Embryonic facial prominence (tissue), 1 donor: ENCODE measurements around the gene DOK6.
"Not testable (repeated sequence)": the region's sequence is repeated elsewhere in the genome, so short reads cannot be mapped to it uniquely, and the experiment has no call there.

ENCODE experiments used
- DNase-seq: peaks from one replicate; pipeline ENCODE4 v3.0.0-alpha.2; 2016; ENCODE audit errors: extremely low spot score

The DOK6 gene

GRCh38 chr18:69400253-69400975 is at the start of gene DOK6:
Gene DOK6 (plus strand): TSS chr18:69400888.
- DNase-seq: peak; percentile 65

- no peak for DNase-seq
These were observed 47.7 kb upstream of the DOK6 start for GRCh38 chr18:69353023-69353422.

GRCh38 chr18:69357590-69357989 is 43.1 kb upstream of the DOK6 start:
- no peak for DNase-seq

GRCh38 chr18:69358212-69358895 is 42.3 kb upstream of the DOK6 start:
- DNase-seq: no peak

- not testable (repeated sequence) for DNase-seq
These were observed 40.9 kb upstream of the DOK6 start for GRCh38 chr18:69359768-69360167.

GRCh38 chr18:69364930-69365329 is 35.8 kb upstream of the DOK6 start:
- no peak for DNase-seq

GRCh38 chr18:69365658-69366057 is 35.0 kb upstream of the DOK6 start:
- no peak for DNase-seq

GRCh38 chr18:69367104-69367503 is 33.6 kb upstream of the DOK6 start:
- DNase-seq: no peak

GRCh38 chr18:69371729-69372128 is 29.0 kb upstream of the DOK6 start:
- DNase-seq: no peak

GRCh38 chr18:69380324-69380723 is 20.4 kb upstream of the DOK6 start:
- DNase-seq: no peak

GRCh38 chr18:69383186-69383585 is 17.5 kb upstream of the DOK6 start:
- DNase-seq: no peak

GRCh38 chr18:69387186-69387585 is 13.5 kb upstream of the DOK6 start:
- no peak for DNase-seq

GRCh38 chr18:69388222-69388621 is 12.5 kb upstream of the DOK6 start:
- DNase-seq: no peak

- DNase-seq: no peak
These were observed 3.6 kb upstream of the DOK6 start for GRCh38 chr18:69397096-69397495.

- DNase-seq: no peak
These were observed 1.4 kb upstream of the DOK6 start for GRCh38 chr18:69399253-69399652.

GRCh38 chr18:69400976-69401225 is 213 bp downstream of the DOK6 start:
- no peak for DNase-seq

- no peak for DNase-seq
These were observed 711 bp downstream of the DOK6 start for GRCh38 chr18:69401226-69401971.

- no peak for DNase-seq
These were observed 1.4 kb downstream of the DOK6 start for GRCh38 chr18:69401972-69402532.

GRCh38 chr18:69402533-69402989 is 1.9 kb downstream of the DOK6 start:
- no peak for DNase-seq

- DNase-seq: no peak
These were observed 7.8 kb downstream of the DOK6 start for GRCh38 chr18:69408522-69408921.

GRCh38 chr18:69411199-69411598 is 10.5 kb downstream of the DOK6 start:
- no peak for DNase-seq

- no peak for DNase-seq
These were observed 13.5 kb downstream of the DOK6 start for GRCh38 chr18:69414184-69414583.

- no peak for DNase-seq
These were observed 32.2 kb downstream of the DOK6 start for GRCh38 chr18:69432847-69433246.
